Measurements from ENCODE around the gene FAM83B. TPM values are rescaled to one million over a fixed set of nuclear protein-coding genes. Genes with fewer than 3 reads are reported as not detected.

FAM83B gene
- total and polyA plus RNA-seq, 2 donors (not counting 3 experiments of a cell fraction or from before 2014, with no cell fraction given), result not detected

DNA sequence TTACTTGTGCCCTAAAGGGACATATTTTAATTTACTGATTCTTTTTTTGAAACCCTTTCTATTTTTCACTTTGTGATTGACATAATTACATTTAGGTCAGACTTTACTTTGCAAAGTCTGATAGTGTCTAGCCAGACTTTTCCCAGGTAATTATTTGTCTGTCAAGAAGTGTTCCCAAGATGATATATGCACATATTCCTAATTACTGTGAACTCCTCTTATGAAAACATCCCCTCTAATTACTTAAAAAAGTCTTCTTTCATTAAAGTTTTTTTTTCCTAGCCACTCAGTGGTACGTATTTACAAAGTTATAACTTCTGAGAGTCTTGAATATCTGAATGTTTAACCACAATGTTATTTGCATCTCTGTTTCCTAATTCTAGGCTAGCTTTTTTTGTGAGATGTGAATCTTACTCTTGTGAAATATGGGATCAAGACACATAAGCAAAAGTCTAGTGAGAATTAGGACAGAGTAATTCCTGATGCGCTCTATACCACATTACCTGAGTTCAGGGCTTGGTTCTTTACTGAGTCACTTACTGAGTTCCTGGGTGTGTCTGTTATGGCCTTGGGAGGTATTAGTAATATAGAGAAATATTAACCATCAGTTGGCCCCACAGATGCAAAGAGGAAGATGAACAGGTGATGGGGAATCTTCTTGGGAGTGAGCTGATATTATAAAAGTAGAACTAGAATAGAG lies 27.9 kb downstream of the FAM83B start:
- Histone ChIP-seq H3K4me1 (ENCODE audit: control insufficient read depth, extremely low read depth, insufficient read depth, low read length) (no peaks in the 10 kb centered on the region), H3K4me3 (replicated peaks in 1 of 3; ENCODE audit: insufficient read depth in 1 of 3, low read depth in 1 of 3, low read length in 3 of 3) (no peak overlapping the region), H3K27me3 (ENCODE audit: control insufficient read depth in 2 of 2, insufficient read depth in 2 of 2, low read length in 2 of 2) (no peaks in the 10 kb centered on the region), H3K9ac (replicated peaks; ENCODE audit: extremely low read depth, insufficient read depth, low read length) (no peak overlapping the region), H3K9me1 (replicated peaks; ENCODE audit: control insufficient read depth, extremely low read depth, insufficient read depth, low read length) (no peaks in the 10 kb centered on the region), H3K79me2 (ENCODE audit: control insufficient read depth, insufficient read depth, low read length) (no peaks in the 10 kb centered on the region), H2AFZ (ENCODE audit: low read depth, low read length) (no peak overlapping the region), H4K20me1 (replicated peaks; ENCODE audit: control insufficient read depth, extremely low read depth, insufficient read depth, low read length) (no peaks in the 10 kb centered on the region), H3K27ac (ENCODE audit: insufficient read depth, low read depth, low read length) (no peak overlapping the region), H3K9me3 (replicated peaks; ENCODE audit: control insufficient read depth, insufficient read depth, low read length) (no peaks in the 10 kb centered on the region), H3K4me2 (ENCODE audit: insufficient read depth, low read length) (no peak overlapping the region), H3K36me3 (ENCODE audit: control insufficient read depth in 2 of 2, extremely low read depth in 1 of 2, insufficient read depth in 2 of 2, low read length in 2 of 2) (no peaks in the 10 kb centered on the region)
- TF ChIP-seq JUN (IDR thresholded peaks at IDR 0.05; ENCODE audit: borderline replicate concordance, insufficient read depth, insufficient read length, low read depth) (no peak), FOS (IDR thresholded peaks at IDR 0.05; ENCODE audit: borderline replicate concordance, insufficient read depth, low read length) (no peak), GATA2 (IDR thresholded peaks at IDR 0.05; ENCODE audit: insufficient read depth, insufficient read length, low read depth, low read length) (no peak), POLR2AphosphoS5 (IDR thresholded peaks at IDR 0.05; ENCODE audit: insufficient read depth, low read depth, low read length) (no peak), MYC (IDR thresholded peaks at IDR 0.05; ENCODE audit: low read depth, low read length) (no peak), EZH2 (IDR thresholded peaks at IDR 0.05; ENCODE audit: borderline replicate concordance, low read depth, low read length, severe bottlenecking) (no peak), POLR2A (IDR thresholded peaks at IDR 0.05; ENCODE audit: low read depth, low read length) (no peak)
- TF ChIP-seq, protein P1, sequence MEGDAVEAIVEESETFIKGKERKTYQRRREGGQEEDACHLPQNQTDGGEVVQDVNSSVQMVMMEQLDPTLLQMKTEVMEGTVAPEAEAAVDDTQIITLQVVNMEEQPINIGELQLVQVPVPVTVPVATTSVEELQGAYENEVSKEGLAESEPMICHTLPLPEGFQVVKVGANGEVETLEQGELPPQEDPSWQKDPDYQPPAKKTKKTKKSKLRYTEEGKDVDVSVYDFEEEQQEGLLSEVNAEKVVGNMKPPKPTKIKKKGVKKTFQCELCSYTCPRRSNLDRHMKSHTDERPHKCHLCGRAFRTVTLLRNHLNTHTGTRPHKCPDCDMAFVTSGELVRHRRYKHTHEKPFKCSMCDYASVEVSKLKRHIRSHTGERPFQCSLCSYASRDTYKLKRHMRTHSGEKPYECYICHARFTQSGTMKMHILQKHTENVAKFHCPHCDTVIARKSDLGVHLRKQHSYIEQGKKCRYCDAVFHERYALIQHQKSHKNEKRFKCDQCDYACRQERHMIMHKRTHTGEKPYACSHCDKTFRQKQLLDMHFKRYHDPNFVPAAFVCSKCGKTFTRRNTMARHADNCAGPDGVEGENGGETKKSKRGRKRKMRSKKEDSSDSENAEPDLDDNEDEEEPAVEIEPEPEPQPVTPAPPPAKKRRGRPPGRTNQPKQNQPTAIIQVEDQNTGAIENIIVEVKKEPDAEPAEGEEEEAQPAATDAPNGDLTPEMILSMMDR (IDR thresholded peaks at IDR 0.05; ENCODE audit: extremely low read depth in 1 of 2, insufficient read depth in 1 of 2, low read depth in 1 of 2, low read length in 2 of 2), result no peak
- TF ChIP-seq, protein P2, sequence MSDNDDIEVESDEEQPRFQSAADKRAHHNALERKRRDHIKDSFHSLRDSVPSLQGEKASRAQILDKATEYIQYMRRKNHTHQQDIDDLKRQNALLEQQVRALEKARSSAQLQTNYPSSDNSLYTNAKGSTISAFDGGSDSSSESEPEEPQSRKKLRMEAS (IDR thresholded peaks at IDR 0.05; ENCODE audit: insufficient read depth, insufficient read length), result no peak
- DNase-seq (ENCODE audit: low read depth, low spot score) (no peak), FAIRE-seq (no peak)
- ChIA-PET POLR2A (no interaction called here), CTCF (interaction anchor here (2.1 kb wide), 1 partner anchor 157 kb away, joined by 7 read pairs; no protein-coding TSS in a partner anchor)
- dilution Hi-C loops (cut with MboI; ENCODE audit: extremely low pct_ligation_motif_present, low sequenced_read_pairs) (no loop called here), intact Hi-C loops (cut with micrococcal nuclease) (no loop called here)
- BruUV-seq (replicated peaks), result no TSS peak

All from endothelial cell of umbilical vein (primary cell).